Measurements from ENCODE around the gene CKM. TPM values are rescaled to one million over a fixed set of nuclear protein-coding genes. Genes with fewer than 3 reads are reported as not detected.

Gene CKM
- total and polyA plus RNA-seq, 10 of the 15 experiments (the other 5 are each of a cell fraction or from before 2014, with no cell fraction given): 0.08 to 0.14 (median 0.13) TPM; not detected in 5

DNA sequence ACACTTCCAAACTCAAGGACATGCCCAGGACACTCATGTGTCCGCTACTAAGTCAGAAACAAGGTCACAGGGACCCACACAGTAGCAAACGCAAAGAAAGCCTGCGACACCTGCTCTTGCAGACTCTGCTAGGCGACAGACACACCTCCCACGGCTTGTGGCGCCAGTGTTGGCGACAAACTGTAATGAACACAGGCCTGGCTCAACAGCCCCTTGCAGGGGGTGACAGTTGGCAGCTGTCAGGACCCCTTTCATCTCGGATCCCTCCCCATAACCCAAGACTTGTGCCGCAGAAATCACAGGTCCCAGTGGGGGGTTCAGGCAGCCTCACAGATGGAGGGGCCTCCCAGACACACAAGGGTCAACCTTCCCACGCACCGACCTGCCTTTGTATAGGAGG, 364 bp downstream of the CKM start:
- no peaks in the 10 kb centered on the region for H3K9me3 ChIP-seq (replicated peaks; ENCODE audit: control insufficient read depth, insufficient read depth, low read length)
- DNase-seq (ENCODE audit: low read depth, low spot score) (no peak), FAIRE-seq (no peak), ATAC-seq (no peak)
- no peaks in the 10 kb centered on the region for H4K20me1 ChIP-seq (ENCODE audit: control insufficient read depth, insufficient read depth)
- SMC1A ChIA-PET (ENCODE audit: uncharacterized antibody, unreplicated experiment): no interaction called here
- POLR2A ChIA-PET: no interaction called here
- intact Hi-C loops (cut with micrococcal nuclease; ENCODE audit: unreplicated experiment) (no loop called here), in situ Hi-C loops (cut with MboI) (no loop called here)
- no peaks in the 10 kb centered on the region for H3K79me2 ChIP-seq (ENCODE audit: control insufficient read depth, insufficient read depth, low read length)
- H3K4me1 ChIP-seq (ENCODE audit: control insufficient read depth, insufficient read depth, low read length): no peaks in the 10 kb centered on the region
- no peak overlapping the region for H3K27ac ChIP-seq (ENCODE audit: control insufficient read depth, insufficient read depth)
- H3K4me3 ChIP-seq: no peak overlapping the region
- peaks cover 0 to 3% of the 10 kb centered on the region in 2 experiments; a peak in 2 of 4 replicates for H3K27me3 ChIP-seq (replicated peaks in 1 of 2; ENCODE audit: control insufficient read depth in 2 of 2, insufficient read depth in 2 of 2, low read length in 1 of 2)
- CTCF ChIA-PET: no interaction called here
- RAD21 ChIA-PET (ENCODE audit: unreplicated experiment): no interaction called here
- H3K4me2 ChIP-seq (ENCODE audit: control insufficient read depth, insufficient read depth): no peak overlapping the region
- no TSS peak for BruUV-seq (replicated peaks)
- 48% methylated on average over 11 of the region's 11 CpGs for WGBS (ENCODE audit: insufficient coverage, insufficient replicate concordance, low lambda C conversion rate, missing lambda C conversion rate)
- H3K9ac ChIP-seq (ENCODE audit: control insufficient read depth, insufficient read depth, low read length): no peak overlapping the region
- no peak overlapping the region for H2AFZ ChIP-seq (ENCODE audit: control insufficient read depth, low read depth, low read length)
- no peaks in the 10 kb centered on the region for H3K36me3 ChIP-seq (ENCODE audit: control insufficient read depth in 2 of 2, insufficient read depth in 2 of 2, low read length in 1 of 2)
- TF ChIP-seq, protein P1, sequence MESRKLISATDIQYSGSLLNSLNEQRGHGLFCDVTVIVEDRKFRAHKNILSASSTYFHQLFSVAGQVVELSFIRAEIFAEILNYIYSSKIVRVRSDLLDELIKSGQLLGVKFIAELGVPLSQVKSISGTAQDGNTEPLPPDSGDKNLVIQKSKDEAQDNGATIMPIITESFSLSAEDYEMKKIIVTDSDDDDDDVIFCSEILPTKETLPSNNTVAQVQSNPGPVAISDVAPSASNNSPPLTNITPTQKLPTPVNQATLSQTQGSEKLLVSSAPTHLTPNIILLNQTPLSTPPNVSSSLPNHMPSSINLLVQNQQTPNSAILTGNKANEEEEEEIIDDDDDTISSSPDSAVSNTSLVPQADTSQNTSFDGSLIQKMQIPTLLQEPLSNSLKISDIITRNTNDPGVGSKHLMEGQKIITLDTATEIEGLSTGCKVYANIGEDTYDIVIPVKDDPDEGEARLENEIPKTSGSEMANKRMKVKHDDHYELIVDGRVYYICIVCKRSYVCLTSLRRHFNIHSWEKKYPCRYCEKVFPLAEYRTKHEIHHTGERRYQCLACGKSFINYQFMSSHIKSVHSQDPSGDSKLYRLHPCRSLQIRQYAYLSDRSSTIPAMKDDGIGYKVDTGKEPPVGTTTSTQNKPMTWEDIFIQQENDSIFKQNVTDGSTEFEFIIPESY (IDR thresholded peaks at IDR 0.05): peak; percentile 34; the same call in 1 of the 2 replicates
- no peak for TF ChIP-seq RBBP5 (conservative IDR thresholded peaks at IDR 0.05)
- 0 out of 2 replicates have a peak, but pooled peaks have one; percentile 30 for TF ChIP-seq NR2F1 (conservative IDR thresholded peaks at IDR 0.05)

DNA sequence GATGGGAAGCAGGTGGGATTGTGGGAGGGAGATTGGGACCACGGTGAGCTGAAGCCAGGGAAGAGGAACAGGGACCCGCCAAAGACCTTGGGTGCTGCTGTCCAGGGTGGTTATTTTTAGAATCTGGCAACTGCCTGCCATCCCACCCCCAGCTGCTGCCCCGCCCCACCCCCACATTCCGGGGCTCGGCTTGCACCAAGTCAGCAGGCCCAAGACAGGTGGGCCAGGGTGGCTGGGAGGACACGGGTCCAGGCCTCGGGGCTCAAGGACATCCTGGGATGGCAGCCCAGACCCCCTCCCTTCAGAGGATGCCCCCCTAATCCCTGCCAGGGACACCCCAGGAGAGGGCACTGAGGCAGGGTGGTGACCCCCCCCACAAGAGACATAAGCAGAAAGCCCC, 827 bp downstream of the CKM start:
- Histone ChIP-seq H2AFZ (ENCODE audit: control insufficient read depth, low read depth, low read length) (no peak overlapping the region), H3K4me2 (ENCODE audit: control insufficient read depth, insufficient read depth) (no peak overlapping the region), H3K9me3 (replicated peaks; ENCODE audit: control insufficient read depth, insufficient read depth, low read length) (no peaks in the 10 kb centered on the region), H3K36me3 (ENCODE audit: control insufficient read depth in 2 of 2, insufficient read depth in 2 of 2, low read length in 1 of 2) (no peaks in the 10 kb centered on the region), H4K20me1 (ENCODE audit: control insufficient read depth, insufficient read depth) (no peaks in the 10 kb centered on the region), H3K79me2 (ENCODE audit: control insufficient read depth, insufficient read depth, low read length) (no peaks in the 10 kb centered on the region), H3K9ac (ENCODE audit: control insufficient read depth, insufficient read depth, low read length) (no peak overlapping the region), H3K27ac (ENCODE audit: control insufficient read depth, insufficient read depth) (no peak overlapping the region), H3K4me1 (ENCODE audit: control insufficient read depth, insufficient read depth, low read length) (no peaks in the 10 kb centered on the region), H3K4me3 (no peak overlapping the region), H3K27me3 (replicated peaks in 1 of 2; ENCODE audit: control insufficient read depth in 2 of 2, insufficient read depth in 2 of 2, low read length in 1 of 2) (peaks cover 0 to 3% of the 10 kb centered on the region in 2 experiments; a peak in 2 of 4 replicates)
- POLR2A ChIA-PET: no interaction called here
- ATAC-seq: no peak
- 55% methylated on average over 4 of the region's 7 CpGs for WGBS (ENCODE audit: insufficient coverage, insufficient replicate concordance, low lambda C conversion rate, missing lambda C conversion rate)
- SMC1A ChIA-PET (ENCODE audit: uncharacterized antibody, unreplicated experiment): no interaction called here
- no peak for DNase-seq (ENCODE audit: low read depth, low spot score)
- no peak for FAIRE-seq
- in situ Hi-C loops (cut with MboI) (no loop called here), intact Hi-C loops (cut with micrococcal nuclease; ENCODE audit: unreplicated experiment) (no loop called here)
- CTCF ChIA-PET: no interaction called here
- BruUV-seq (replicated peaks): no TSS peak
- RAD21 ChIA-PET (ENCODE audit: unreplicated experiment): no interaction called here
- TF ChIP-seq TARDBP (IDR thresholded peaks at IDR 0.05; ENCODE audit: borderline replicate concordance): no peak
- TF ChIP-seq, protein P2, sequence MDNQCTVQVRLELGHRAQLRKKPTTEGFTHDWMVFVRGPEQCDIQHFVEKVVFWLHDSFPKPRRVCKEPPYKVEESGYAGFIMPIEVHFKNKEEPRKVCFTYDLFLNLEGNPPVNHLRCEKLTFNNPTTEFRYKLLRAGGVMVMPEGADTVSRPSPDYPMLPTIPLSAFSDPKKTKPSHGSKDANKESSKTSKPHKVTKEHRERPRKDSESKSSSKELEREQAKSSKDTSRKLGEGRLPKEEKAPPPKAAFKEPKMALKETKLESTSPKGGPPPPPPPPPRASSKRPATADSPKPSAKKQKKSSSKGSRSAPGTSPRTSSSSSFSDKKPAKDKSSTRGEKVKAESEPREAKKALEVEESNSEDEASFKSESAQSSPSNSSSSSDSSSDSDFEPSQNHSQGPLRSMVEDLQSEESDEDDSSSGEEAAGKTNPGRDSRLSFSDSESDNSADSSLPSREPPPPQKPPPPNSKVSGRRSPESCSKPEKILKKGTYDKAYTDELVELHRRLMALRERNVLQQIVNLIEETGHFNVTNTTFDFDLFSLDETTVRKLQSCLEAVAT (IDR thresholded peaks at IDR 0.05): no peak
- TF ChIP-seq, protein P3, sequence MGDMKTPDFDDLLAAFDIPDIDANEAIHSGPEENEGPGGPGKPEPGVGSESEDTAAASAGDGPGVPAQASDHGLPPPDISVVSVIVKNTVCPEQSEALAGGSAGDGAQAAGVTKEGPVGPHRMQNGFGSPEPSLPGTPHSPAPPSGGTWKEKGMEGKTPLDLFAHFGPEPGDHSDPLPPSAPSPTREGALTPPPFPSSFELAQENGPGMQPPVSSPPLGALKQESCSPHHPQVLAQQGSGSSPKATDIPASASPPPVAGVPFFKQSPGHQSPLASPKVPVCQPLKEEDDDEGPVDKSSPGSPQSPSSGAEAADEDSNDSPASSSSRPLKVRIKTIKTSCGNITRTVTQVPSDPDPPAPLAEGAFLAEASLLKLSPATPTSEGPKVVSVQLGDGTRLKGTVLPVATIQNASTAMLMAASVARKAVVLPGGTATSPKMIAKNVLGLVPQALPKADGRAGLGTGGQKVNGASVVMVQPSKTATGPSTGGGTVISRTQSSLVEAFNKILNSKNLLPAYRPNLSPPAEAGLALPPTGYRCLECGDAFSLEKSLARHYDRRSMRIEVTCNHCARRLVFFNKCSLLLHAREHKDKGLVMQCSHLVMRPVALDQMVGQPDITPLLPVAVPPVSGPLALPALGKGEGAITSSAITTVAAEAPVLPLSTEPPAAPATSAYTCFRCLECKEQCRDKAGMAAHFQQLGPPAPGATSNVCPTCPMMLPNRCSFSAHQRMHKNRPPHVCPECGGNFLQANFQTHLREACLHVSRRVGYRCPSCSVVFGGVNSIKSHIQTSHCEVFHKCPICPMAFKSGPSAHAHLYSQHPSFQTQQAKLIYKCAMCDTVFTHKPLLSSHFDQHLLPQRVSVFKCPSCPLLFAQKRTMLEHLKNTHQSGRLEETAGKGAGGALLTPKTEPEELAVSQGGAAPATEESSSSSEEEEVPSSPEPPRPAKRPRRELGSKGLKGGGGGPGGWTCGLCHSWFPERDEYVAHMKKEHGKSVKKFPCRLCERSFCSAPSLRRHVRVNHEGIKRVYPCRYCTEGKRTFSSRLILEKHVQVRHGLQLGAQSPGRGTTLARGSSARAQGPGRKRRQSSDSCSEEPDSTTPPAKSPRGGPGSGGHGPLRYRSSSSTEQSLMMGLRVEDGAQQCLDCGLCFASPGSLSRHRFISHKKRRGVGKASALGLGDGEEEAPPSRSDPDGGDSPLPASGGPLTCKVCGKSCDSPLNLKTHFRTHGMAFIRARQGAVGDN (IDR thresholded peaks at IDR 0.05): no peak
- no peak for TF ChIP-seq JUNB (IDR thresholded peaks at IDR 0.05)
- TF ChIP-seq, protein P4, sequence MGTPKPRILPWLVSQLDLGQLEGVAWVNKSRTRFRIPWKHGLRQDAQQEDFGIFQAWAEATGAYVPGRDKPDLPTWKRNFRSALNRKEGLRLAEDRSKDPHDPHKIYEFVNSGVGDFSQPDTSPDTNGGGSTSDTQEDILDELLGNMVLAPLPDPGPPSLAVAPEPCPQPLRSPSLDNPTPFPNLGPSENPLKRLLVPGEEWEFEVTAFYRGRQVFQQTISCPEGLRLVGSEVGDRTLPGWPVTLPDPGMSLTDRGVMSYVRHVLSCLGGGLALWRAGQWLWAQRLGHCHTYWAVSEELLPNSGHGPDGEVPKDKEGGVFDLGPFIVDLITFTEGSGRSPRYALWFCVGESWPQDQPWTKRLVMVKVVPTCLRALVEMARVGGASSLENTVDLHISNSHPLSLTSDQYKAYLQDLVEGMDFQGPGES (IDR thresholded peaks at IDR 0.05): no peak
- no peak for TF ChIP-seq EGR1 (IDR thresholded peaks at IDR 0.05; ENCODE audit: borderline replicate concordance in 1 of 2, low read depth in 2 of 2, low read length in 2 of 2)
- TF ChIP-seq JUND (IDR thresholded peaks at IDR 0.05; ENCODE audit: low read depth, low read length): no peak
